ENCODE results near the gene CPM. TPM values are rescaled to one million over a fixed set of nuclear protein-coding genes. Genes with fewer than 3 reads are reported as not detected.
A peak's percentile ranks its signal among the peaks of the same experiment; 100 is the strongest.

Gene CPM
- total RNA-seq, 2 experiments from 2014 or later: 3.0 to 5.8 TPM

- Mint-ChIP-seq H3K36me3 (ENCODE audit: low read depth) (peaks cover 60% of the 10 kb centered on the region), H3K4me3 (no peak overlapping the region), H3K9me3 (no peaks in the 10 kb centered on the region), H3K27me3 (no peaks in the 10 kb centered on the region), H3K27ac (no peak overlapping the region), H3K4me1 (ENCODE audit: low read depth) (peaks cover 25% of the 10 kb centered on the region)
- POLR2A ChIA-PET: interaction anchor here (1.2 to 1.3 kb wide), 2 partner anchors 9 to 21 kb away, joined by 4 to 5 read pairs; no protein-coding TSS in a partner anchor
- DNase-seq (no peak), ATAC-seq (no peak)
- CTCF ChIA-PET: interaction anchor here (0.8 to 4.8 kb wide), 5 partner anchors 10 to 330 kb away, joined by 3 to 24 read pairs (median 3); partner anchors contain the start of gene MDM2
- intact Hi-C loops (cut with micrococcal nuclease): no loop called here
- no peak for TF ChIP-seq CTCF (IDR thresholded peaks at IDR 0.05)
Observed at GRCh38 chr12:68827895-68828671, 104.9 kb downstream of the CPM start.

DNA sequence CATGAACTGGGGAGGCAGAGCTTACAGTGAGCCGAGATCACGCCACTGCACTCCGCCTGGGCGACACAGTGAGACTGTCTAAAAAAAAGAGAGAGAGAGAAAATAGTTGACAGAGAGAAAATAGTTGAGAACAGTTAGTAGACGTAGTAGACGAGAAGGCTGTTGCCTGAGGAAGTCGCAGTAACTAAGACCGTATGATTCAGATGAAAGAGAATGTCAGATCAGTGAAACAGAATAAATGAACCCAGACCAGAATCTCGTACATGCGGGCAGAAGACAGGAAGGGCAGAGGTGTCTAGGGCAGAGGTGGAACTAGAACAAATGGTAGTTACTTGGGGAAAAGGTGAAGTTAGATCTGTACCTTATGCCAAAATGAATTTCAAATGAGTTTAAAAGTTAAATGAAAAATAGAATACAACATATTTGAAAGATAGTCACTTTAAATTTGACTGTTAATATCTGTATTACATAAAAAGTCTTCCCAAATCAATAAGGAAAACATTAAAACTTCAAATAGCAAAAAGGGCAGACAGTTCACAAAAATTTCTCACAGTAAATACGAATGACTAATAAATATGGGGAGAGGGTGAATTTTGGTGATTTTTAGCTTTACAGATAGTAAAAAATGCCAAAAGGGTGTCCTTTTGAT is 107.3 kb downstream of the CPM start:
- CTCF ChIA-PET: no interaction called here
- TF ChIP-seq CTCF (IDR thresholded peaks at IDR 0.05): no peak
- ATAC-seq: no peak
- no peaks in the 10 kb centered on the region for H3K9me3 Mint-ChIP-seq
- no peaks in the 10 kb centered on the region for H3K27me3 Mint-ChIP-seq
- no peak overlapping the region for H3K4me3 Mint-ChIP-seq
- H3K27ac Mint-ChIP-seq: peak overlapping the region; percentile 53
- POLR2A ChIA-PET: interaction anchor here (1.1 to 1.6 kb wide), 2 partner anchors 9 to 11 kb away, joined by 3 to 4 read pairs; no protein-coding TSS in a partner anchor
- peaks cover 26% of the 10 kb centered on the region for H3K4me1 Mint-ChIP-seq (ENCODE audit: low read depth)
- intact Hi-C loops (cut with micrococcal nuclease): no loop called here
- H3K36me3 Mint-ChIP-seq (ENCODE audit: low read depth): peaks cover 55% of the 10 kb centered on the region
- DNase-seq: no peak

- no peaks in the 10 kb centered on the region for H3K9me3 Mint-ChIP-seq
- no peak overlapping the region for H3K4me3 Mint-ChIP-seq
- H3K27me3 Mint-ChIP-seq: no peaks in the 10 kb centered on the region
- intact Hi-C loops (cut with micrococcal nuclease): no loop called here
- peak overlapping the region; percentile 42 for H3K27ac Mint-ChIP-seq
- peaks cover 53% of the 10 kb centered on the region for H3K36me3 Mint-ChIP-seq (ENCODE audit: low read depth)
- DNase-seq: no peak
- POLR2A ChIA-PET: interaction anchor here (1.1 to 1.4 kb wide), 2 partner anchors 8 to 17 kb away, joined by 3 to 4 read pairs; no protein-coding TSS in a partner anchor
- ATAC-seq: no peak
- peaks cover 26% of the 10 kb centered on the region for H3K4me1 Mint-ChIP-seq (ENCODE audit: low read depth)
- CTCF ChIA-PET: no interaction called here
- TF ChIP-seq CTCF (IDR thresholded peaks at IDR 0.05): no peak
Observed at GRCh38 chr12:68824597-68825250, 108.2 kb downstream of the CPM start.

DNA sequence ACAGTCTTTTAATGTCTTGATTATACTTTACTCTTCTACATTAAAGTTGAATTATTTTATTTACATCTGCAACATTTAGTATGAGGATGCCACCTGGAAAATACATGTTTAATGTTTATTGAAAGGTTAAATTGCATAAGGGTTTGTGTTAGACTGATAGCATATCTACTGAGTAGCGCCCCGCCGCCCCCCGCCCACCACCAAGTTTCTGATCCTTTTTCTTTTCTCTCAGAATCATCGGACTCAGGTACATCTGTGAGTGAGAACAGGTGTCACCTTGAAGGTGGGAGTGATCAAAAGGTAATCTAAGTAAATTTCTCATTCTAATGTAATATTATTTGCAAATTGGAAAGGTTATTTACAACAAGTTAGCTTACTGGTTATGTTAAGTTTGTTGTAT is 108.8 kb downstream of the CPM start:
- peak overlapping the region; percentile 42 for H3K27ac Mint-ChIP-seq
- POLR2A ChIA-PET: interaction anchor here (1.4 kb wide), 1 partner anchor 17 kb away, joined by 4 read pairs; no protein-coding TSS in a partner anchor
- no peaks in the 10 kb centered on the region for H3K9me3 Mint-ChIP-seq
- no peak for TF ChIP-seq CTCF (IDR thresholded peaks at IDR 0.05)
- no peak for ATAC-seq
- no peaks in the 10 kb centered on the region for H3K27me3 Mint-ChIP-seq
- peaks cover 52% of the 10 kb centered on the region for H3K36me3 Mint-ChIP-seq (ENCODE audit: low read depth)
- peaks cover 26% of the 10 kb centered on the region for H3K4me1 Mint-ChIP-seq (ENCODE audit: low read depth)
- intact Hi-C loops (cut with micrococcal nuclease): no loop called here
- no peak overlapping the region for H3K4me3 Mint-ChIP-seq
- DNase-seq: no peak
- CTCF ChIA-PET: no interaction called here

All from activated CD8-positive, alpha-beta T cell treated with anti-CD3 and anti-CD28 coated beads for 36 hours (primary cell).